ENCODE results near the gene GMNC. TPM values are rescaled to one million over a fixed set of nuclear protein-coding genes. Genes with fewer than 3 reads are reported as not detected.

The GMNC gene
- total RNA-seq, 1 experiment from 2014 or later = 0.27 TPM

- H3K27me3 ChIP-seq (ENCODE audit: insufficient read depth, low read length) = no peaks in the 10 kb centered on the region
- H3K79me2 ChIP-seq (ENCODE audit: insufficient read depth, low read length) = no peaks in the 10 kb centered on the region
- TF ChIP-seq SRF (IDR thresholded peaks at IDR 0.05; ENCODE audit: low read depth) (no peak), POLR2A (IDR thresholded peaks at IDR 0.05; ENCODE audit: borderline replicate concordance, extremely low read depth, insufficient read depth, insufficient read length) (no peak), CBX3 (IDR thresholded peaks at IDR 0.05; ENCODE audit: low read depth) (no peak), ZNF274 (IDR thresholded peaks at IDR 0.05; ENCODE audit: low read depth, low read length) (no peak), ZBTB33 (IDR thresholded peaks at IDR 0.05; ENCODE audit: extremely low read depth, insufficient replicate concordance, low read length) (no peak), ATF3 (IDR thresholded peaks at IDR 0.05) (no peak), MAX (IDR thresholded peaks at IDR 0.05) (no peak), RAD21 (IDR thresholded peaks at IDR 0.05; ENCODE audit: low read depth) (no peak), POLR2AphosphoS5 (IDR thresholded peaks at IDR 0.05; ENCODE audit: low read depth, low read length) (no peak), EZH2 (IDR thresholded peaks at IDR 0.05) (no peak)
- H2AFZ ChIP-seq (ENCODE audit: low read depth, low read length, poor library complexity, severe bottlenecking) = no peak overlapping the region
- POLR2A ChIA-PET = no interaction called here
- DNase-seq (ENCODE audit: low read depth, low spot score) = no peak
- H3K4me1 ChIP-seq (ENCODE audit: control insufficient read depth in 1 of 2, insufficient read depth in 2 of 2, low read length in 2 of 2) = no peaks in the 10 kb centered on the region
- H3K9me2 ChIP-seq (ENCODE audit: insufficient read depth) = no peaks in the 10 kb centered on the region
- H3K36me3 ChIP-seq (ENCODE audit: control insufficient read depth in 1 of 2, insufficient read depth in 2 of 2, low read length in 2 of 2) = no peaks in the 10 kb centered on the region
- H3K9me3 ChIP-seq (ENCODE audit: control insufficient read depth in 1 of 2, insufficient read depth in 1 of 2, low read depth in 1 of 2, low read length in 2 of 2) = no peaks in the 10 kb centered on the region
- CTCF ChIA-PET = no interaction called here
- BruUV-seq (replicated peaks) = no TSS peak
- no peaks in the 10 kb centered on the region for H4K20me1 ChIP-seq (ENCODE audit: insufficient read depth)
- H3K9ac ChIP-seq (ENCODE audit: low read length) = no peak overlapping the region
- no peak overlapping the region for H3K4me3 ChIP-seq (replicated peaks in 1 of 2; ENCODE audit: low read depth in 1 of 2, low read length in 2 of 2)
- no peak for ATAC-seq
- H3K27ac ChIP-seq (ENCODE audit: low read depth, low read length) = no peak overlapping the region
- intact Hi-C loops (cut with micrococcal nuclease) = no loop called here
- no peak overlapping the region for H3K4me2 ChIP-seq (ENCODE audit: low read length)
- RAD21 ChIA-PET (ENCODE audit: low non-redundant PET in 1 of 2, low total read pairs in 2 of 2, uncharacterized antibody in 2 of 2, unreplicated experiment in 2 of 2) = no interaction called here
These were observed 15.1 kb downstream of the GMNC start for GRCh38 chr3:190847436-190847835.

Measured in HCT116 (cell line).